ENCODE results near the gene ZNHIT2. TPM values are rescaled to one million over a fixed set of nuclear protein-coding genes. Genes with fewer than 3 reads are reported as not detected.
A peak's percentile ranks its signal among the peaks of the same experiment; 100 is the strongest.

Gene ZNHIT2
- total and polyA plus RNA-seq, 2 of the 13 experiments (the other 11 are each of a cell fraction or from before 2014, with no cell fraction given), result 1.1 to 6.5 TPM

GRCh38 chr11:65165410-65166317, 48.2 kb upstream of the ZNHIT2 start (continued):
- TF ChIP-seq CREBL2 (CRISPR knock-in tag; IDR thresholded peaks at IDR 0.05; ENCODE audit: borderline replicate concordance) (no peak), ZBTB2 (CRISPR knock-in tag; IDR thresholded peaks at IDR 0.05; ENCODE audit: low read depth) (no peak), ZNF816 (CRISPR knock-in tag; IDR thresholded peaks at IDR 0.05; ENCODE audit: borderline replicate concordance) (peak; percentile 42; the same call in 1 of the 2 replicates), LCORL (IDR thresholded peaks at IDR 0.05) (no peak), LCORL (CRISPR knock-in tag; IDR thresholded peaks at IDR 0.05) (peak; percentile 77), ATAD3A (CRISPR knock-in tag; IDR thresholded peaks at IDR 0.05) (no peak), CBX5 (CRISPR knock-in tag; IDR thresholded peaks at IDR 0.05; ENCODE audit: borderline replicate concordance) (peak; percentile 67; the same call in 1 of the 2 replicates), ATF3 (CRISPR knock-in tag; IDR thresholded peaks at IDR 0.05) (no peak), REL (CRISPR knock-in tag; conservative IDR thresholded peaks at IDR 0.05) (no peak), ZNF770 (CRISPR knock-in tag; IDR thresholded peaks at IDR 0.05) (no peak), ZNF619 (CRISPR knock-in tag; IDR thresholded peaks at IDR 0.05) (no peak), CERS6 (CRISPR knock-in tag; IDR thresholded peaks at IDR 0.05) (no peak), ETS1 (CRISPR knock-in tag; IDR thresholded peaks at IDR 0.05) (no peak), MEIS2 (CRISPR knock-in tag; IDR thresholded peaks at IDR 0.05) (no peak), ZFP41 (CRISPR knock-in tag; IDR thresholded peaks at IDR 0.05; ENCODE audit: borderline replicate concordance) (no peak), ZNF788 (CRISPR knock-in tag; IDR thresholded peaks at IDR 0.05; ENCODE audit: borderline replicate concordance) (0 out of 2 replicates have a peak, but pooled peaks have one; percentile 37), HOXA5 (CRISPR knock-in tag; IDR thresholded peaks at IDR 0.05) (no peak), ZNF563 (CRISPR knock-in tag; IDR thresholded peaks at IDR 0.05) (no peak), ZNF350 (CRISPR knock-in tag; IDR thresholded peaks at IDR 0.05; ENCODE audit: borderline replicate concordance, low read depth) (peak; percentile 63; the same call in 1 of the 2 replicates), ZNF7 (CRISPR knock-in tag; IDR thresholded peaks at IDR 0.05) (no peak), ZNF317 (CRISPR knock-in tag; IDR thresholded peaks at IDR 0.05) (no peak), ZFP36L1 (CRISPR knock-in tag; IDR thresholded peaks at IDR 0.05) (peak; percentile 70; the same call in 1 of the 2 replicates), ZNF556 (CRISPR knock-in tag; IDR thresholded peaks at IDR 0.05; ENCODE audit: borderline replicate concordance) (0 out of 2 replicates have a peak, but pooled peaks have one; percentile 51), NFATC3 (CRISPR knock-in tag; IDR thresholded peaks at IDR 0.05) (no peak)
